GM12891 (cell line): ENCODE results near the gene CPNE8.

Experiments
- DNase-seq: peaks from one replicate; pipeline ENCODE4 v3.0.0; 2011; ENCODE audit warnings: low spot score; ENCODE audit not compliant: insufficient read length
- FAIRE-seq: peaks from 2 replicates; lab custom pipeline; 2011; peaks lifted over from hg19 to GRCh38; lab: Jason Lieb, UNC
- PAX5 ChIP-seq: IDR thresholded peaks from 2 replicates; pipeline ENCODE4 v1.6.1; 2011; ENCODE audit warnings: low read length, moderate library complexity, mild to moderate bottlenecking; ENCODE audit not compliant: insufficient read depth, severe bottlenecking
- POLR2A ChIP-seq: IDR thresholded peaks from 2 replicates; pipeline ENCODE4 v1.6.1; 2011; ENCODE audit warnings: low read depth, low read length, control low read depth
- POLR2AphosphoS5 ChIP-seq: IDR thresholded peaks from 2 replicates; pipeline ENCODE4 v1.6.1; 2011; ENCODE audit warnings: low read depth, low read length, control low read depth
- POU2F2 ChIP-seq: IDR thresholded peaks from 2 replicates; pipeline ENCODE4 v1.6.1; 2011; ENCODE audit warnings: low read depth, mild to moderate bottlenecking, control low read depth, low read length, moderate library complexity
- SPI1 ChIP-seq: IDR thresholded peaks from 2 replicates; pipeline ENCODE4 v1.6.1; 2011; ENCODE audit warnings: low read depth, low read length, control low read depth
- TAF1 ChIP-seq: IDR thresholded peaks from 2 replicates; pipeline ENCODE4 v1.6.1; 2011; ENCODE audit warnings: low read depth, low read length, control low read depth

The CPNE8 gene

DNA sequence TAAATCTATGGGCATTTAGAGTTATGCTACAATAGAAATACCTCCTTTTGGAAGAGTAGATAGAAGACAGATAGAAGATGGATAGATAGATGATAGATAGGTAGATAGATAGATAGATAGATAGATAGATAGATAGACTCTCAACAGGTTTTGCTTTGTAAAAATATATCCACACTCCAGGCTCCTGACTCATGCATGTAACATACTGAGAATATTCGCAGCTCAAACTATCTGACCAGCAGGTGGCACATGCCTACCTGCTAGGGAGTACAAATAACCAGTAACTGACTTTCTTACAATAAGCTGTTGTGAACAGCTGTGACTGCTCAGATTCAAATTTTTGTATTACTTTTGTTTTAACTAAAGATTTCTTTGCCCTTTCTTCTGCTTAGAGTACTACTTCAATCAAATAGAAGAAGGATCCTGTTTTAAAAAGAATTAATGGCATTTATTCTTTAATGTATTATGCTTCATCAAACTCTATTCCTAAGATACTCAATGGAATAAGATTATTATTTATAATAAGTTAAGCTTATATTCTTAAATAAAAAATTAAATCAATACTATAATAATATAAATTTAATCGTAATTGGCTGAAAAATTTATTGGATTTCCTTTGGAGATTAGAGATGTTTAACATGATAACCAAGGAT is 15.8 kb upstream of the CPNE8 start:
- TF ChIP-seq SPI1 (no peak), POLR2AphosphoS5 (no peak), POLR2A (no peak), POU2F2 (no peak), PAX5 (no peak), TAF1 (no peak)
- FAIRE-seq (no peak), DNase-seq (no peak)

DNA sequence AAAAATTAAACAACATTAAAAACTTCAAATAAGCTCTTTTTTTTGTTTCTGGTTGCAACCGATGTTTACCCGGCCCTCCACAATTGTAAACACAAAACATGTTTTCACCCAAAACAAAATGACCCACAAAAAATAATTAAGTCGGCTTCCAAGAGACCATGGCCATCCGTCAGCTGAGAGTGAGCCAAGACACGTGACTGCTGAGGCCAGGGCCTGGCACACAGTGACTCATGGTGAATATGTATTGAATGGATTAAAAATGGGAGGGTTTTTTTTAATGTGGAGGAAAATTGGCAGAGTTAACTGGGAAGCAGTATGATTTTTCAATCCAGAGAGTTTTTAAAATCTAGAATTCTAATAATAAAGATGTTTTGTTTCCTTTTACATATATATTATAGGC is 13.8 kb upstream of the CPNE8 start:
- FAIRE-seq (no peak), DNase-seq (no peak)
- TF ChIP-seq POLR2AphosphoS5 (no peak), POLR2A (no peak), TAF1 (no peak), POU2F2 (no peak), SPI1 (no peak), PAX5 (no peak)

DNA sequence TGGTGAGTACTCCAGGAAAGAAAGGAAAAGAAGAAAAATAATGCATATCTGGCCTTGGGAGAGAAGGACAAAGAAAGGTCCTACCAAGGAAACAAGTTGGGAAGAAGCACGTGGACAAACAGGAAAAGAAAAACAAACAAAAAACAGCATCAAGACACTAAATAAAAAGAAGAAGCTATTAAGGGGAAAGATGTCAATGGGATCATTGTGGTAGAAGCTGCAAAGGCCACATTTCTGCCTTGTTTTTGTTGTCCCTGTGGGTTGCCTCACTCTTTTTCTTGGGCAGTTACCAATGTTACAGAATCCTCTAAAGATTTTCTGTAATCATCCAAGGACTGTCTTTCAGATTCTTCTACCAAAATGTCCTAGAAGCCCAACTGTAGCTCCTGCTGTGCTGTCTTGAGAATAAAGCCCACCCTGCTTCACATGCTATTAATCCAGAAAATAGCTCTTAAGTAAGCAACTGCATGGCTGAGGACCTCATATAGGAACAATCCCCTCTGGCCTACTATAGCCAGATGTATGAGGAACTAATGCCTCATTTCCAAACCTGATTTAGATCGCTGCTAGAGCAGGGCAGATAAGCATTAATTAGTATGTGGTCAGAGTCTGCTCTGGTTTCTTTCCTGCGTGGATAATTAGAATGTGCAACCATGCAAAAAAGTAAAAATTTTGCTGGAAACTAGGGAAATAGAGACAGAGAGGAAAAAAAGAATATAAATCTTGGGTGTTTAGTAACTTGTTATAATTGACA is 10.2 kb upstream of the CPNE8 start:
- no peak for DNase-seq
- FAIRE-seq, result no peak
- no peak for TF ChIP-seq SPI1
- TF ChIP-seq POLR2A, result no peak
- TF ChIP-seq PAX5, result no peak
- no peak for TF ChIP-seq POLR2AphosphoS5
- TF ChIP-seq TAF1, result no peak
- no peak for TF ChIP-seq POU2F2

DNA sequence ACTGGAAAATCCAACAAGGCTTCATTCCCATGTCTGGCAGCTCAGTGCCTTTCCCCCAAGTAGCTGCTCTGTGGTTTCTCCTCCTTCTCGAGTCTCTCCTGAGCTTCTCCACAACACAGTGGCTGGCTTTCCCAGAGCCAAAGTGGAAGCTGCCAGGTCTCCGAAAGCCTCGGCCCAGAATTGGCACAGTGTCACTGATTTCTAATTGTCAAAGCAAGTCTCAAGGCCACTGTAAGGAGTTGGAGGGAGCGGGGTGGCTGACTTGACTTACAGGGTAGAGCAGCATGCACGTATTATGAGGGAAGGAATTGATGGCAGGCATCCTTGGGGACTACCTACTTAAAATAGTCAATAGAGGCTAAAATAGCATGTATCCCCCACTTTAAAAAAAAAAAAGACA is 6.7 kb upstream of the CPNE8 start:
- DNase-seq (no peak), FAIRE-seq (no peak)
- TF ChIP-seq POU2F2, result no peak
- TF ChIP-seq TAF1, result no peak
- no peak for TF ChIP-seq SPI1
- no peak for TF ChIP-seq PAX5
- no peak for TF ChIP-seq POLR2A
- no peak for TF ChIP-seq POLR2AphosphoS5

DNA sequence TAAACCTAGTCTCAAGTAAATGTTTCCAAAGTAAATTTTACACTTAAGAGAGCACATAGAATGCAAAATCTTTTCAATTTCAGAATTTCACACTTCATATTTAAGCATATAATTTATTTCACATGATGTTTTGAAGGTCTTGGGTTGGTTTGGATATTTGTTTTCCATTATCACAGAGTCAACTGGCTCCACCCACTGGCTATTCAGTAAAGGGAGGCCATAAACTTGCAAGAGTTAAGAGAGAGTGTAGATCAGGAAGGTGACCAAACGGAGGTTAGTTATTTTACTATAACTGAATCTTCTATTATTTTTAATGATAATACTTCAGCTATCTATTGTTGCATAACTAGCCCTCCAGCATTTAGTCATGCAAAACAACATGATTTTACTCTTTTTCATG is 6.2 kb upstream of the CPNE8 start:
- FAIRE-seq (no peak), DNase-seq (no peak)

DNA sequence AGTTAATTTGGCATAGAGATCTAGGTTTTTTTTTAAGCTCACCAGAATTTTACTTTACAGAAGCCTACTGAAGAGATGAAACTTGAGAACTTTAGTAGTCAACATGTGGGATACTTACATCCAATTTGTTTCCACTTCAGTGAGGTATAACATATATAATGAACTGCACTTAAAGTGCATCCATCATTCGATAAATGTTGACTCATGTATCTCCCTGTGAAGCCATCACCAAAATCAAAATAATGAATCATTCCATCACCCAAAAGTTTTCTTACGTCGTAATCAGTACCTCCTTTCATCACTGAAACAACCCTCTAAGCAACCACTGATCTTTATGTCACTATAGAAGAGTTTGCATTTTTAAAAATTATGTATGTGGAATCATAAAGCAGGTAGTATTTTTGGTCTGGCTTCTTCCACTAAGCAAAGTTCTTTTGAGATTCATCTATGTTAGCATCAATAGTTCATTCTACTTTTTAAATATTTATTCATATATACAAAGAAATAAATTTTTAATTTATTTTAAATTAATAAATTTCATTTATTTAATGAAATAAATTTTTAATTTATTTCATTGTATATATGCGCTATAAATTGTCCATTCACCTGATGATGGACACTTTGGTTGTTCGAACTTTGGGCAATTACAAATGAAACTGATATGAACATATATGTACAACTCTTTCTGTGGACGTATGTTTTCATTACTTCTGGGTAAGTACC is 2.0 kb upstream of the CPNE8 start:
- TF ChIP-seq POU2F2 (no peak), PAX5 (no peak), TAF1 (no peak), SPI1 (no peak), POLR2A (no peak), POLR2AphosphoS5 (no peak)
- DNase-seq (no peak), FAIRE-seq (no peak)

More for the DNA sequence above, 6.2 kb upstream of the CPNE8 start:
- no peak for TF ChIP-seq POU2F2

DNA sequence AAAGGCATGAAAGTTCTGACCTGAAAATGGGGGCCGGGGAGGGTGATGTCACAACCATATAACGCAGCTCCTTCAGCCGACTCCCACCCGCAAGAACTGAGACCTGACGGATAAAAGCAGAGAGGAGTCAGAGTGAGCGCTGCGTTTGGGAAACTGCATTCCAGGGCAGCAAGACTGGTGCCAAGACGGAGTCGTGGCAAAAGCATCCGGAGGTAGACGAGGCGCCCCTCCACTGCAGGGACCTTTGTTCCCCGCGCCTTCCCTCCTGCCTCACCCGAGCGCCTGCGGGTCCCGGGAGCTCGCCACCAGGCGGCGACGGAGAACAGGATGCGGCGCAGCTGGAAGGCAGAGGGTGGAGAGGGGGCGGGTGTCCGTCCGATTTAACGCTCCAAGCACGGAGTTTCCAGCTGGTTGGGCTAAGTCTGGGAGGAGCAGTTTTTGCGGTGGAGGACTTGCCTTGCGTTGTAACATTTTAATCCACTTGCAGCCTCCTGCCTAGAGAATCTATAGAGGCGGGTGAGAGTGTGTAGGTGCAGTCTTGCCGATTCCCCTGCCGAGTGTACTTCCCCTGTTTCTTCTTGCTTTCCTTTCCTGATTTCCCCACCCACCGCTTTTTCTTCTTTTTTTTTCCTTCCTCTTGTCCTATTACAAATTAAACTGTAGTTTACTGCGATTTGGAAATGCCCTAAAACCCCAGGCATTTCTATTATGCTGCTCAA is 1.2 kb upstream of the CPNE8 start:
- TF ChIP-seq PAX5 (no peak), POLR2A (peak; percentile 46), TAF1 (no peak), POLR2AphosphoS5 (no peak), SPI1 (no peak), POU2F2 (no peak)
- peak; percentile 86 for FAIRE-seq
- DNase-seq, result peak; percentile 50

DNA sequence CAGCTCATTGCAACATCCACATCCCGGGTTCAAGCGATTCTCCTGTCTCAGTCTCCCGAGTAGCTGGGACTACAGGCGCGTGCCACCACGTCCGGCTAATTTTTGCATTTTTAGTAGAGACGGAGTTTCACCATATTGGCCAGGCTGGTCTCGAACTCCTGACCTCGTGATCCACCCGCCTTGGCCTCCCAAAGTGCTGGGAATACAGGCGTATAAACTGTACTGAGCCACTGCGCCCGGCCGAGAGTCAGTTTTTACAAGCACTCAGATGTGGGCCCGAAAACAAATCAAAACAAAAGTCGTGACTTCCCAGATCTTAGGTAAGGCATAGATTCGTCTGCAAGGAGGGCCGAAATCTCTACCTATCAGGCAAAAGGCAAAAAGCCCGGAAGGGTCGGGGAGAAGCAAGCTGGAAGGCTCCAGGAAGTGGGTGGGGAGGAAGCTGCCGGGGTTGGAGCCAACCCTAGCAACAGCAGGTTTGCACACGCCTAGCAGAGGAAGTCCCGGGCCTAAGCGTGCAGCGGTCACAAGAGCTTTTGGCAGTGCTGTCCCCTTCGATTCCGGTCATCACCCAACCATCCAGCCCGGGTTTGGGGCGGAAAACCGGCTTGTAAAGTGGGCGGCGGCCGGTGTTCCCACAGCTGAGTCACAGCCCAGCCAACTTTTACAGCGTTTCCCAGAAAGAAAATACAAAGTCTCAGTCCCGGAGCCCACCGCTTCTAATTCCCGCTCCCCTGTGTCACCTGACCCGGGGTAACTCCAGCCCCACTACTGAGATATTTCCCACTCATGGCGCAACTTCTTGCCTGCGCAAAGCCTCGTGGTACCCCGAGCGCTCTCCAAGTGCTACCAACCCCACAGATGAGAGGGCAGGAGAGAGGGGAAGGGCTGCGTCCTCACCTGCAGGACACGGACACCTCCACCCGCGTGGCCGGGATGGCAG is 583 bp downstream of the CPNE8 start:
- TF ChIP-seq POU2F2 (peak; percentile 37; the same call in 1 of the 2 replicates), PAX5 (no peak), TAF1 (no peak), POLR2AphosphoS5 (peak; percentile 46), POLR2A (peak; percentile 23; the same call in 1 of the 2 replicates), SPI1 (peak; percentile 81)
- FAIRE-seq (peak; percentile 69), DNase-seq (peak; percentile 30)

DNA sequence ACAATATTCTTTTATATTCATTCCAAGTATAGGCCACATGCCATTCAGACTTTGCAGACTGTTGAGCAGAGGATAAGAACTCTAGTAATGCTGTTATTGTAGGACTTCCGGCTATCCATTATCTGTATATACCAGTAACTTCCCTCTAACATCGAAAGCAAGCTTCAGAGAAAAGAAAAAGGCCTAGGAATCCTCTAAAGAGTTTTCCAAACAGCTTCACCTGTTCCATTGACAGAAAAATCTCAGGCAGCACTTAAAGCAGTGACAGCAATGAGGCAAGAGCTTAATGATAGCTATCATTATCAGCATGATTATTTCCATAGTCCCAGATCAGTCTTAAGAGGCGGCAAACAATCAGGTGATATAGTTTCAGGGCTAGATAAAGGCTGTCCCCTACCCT is 1.8 kb downstream of the CPNE8 start:
- TF ChIP-seq PAX5, result no peak
- DNase-seq (no peak), FAIRE-seq (peak; percentile 61)
